HG02588 (cell line): ENCODE results near the gene CCSER1.
"Not testable (repeated sequence)": the region's sequence is repeated elsewhere in the genome, so short reads cannot be mapped to it uniquely, and the experiment has no call there.

Experiments used
- ATAC-seq: cut with Tn5 transposase; IDR thresholded peaks from one replicate; pipeline ENCODE4 v1.9.1; 2021; ENCODE audit warnings: mild to moderate bottlenecking, moderate library complexity; ENCODE audit not compliant: unreplicated experiment

Gene CCSER1

GRCh38 chr4:91226867-91227266, 1099.7 kb downstream of the CCSER1 start:
- no peak for ATAC-seq

GRCh38 chr4:91228659-91229058, 1101.5 kb downstream of the CCSER1 start:
- ATAC-seq: no peak

- ATAC-seq: no peak
These were observed 1106.0 kb downstream of the CCSER1 start for GRCh38 chr4:91233164-91233563.

- ATAC-seq: no peak
These were observed 1115.9 kb downstream of the CCSER1 start for GRCh38 chr4:91243132-91243531.

- no peak for ATAC-seq
These were observed 1128.8 kb downstream of the CCSER1 start for GRCh38 chr4:91256043-91256442.

GRCh38 chr4:91256751-91257150, 1129.6 kb downstream of the CCSER1 start:
- no peak for ATAC-seq

GRCh38 chr4:91257721-91258120, 1130.5 kb downstream of the CCSER1 start:
- ATAC-seq: no peak

- ATAC-seq: no peak
These were observed 1131.1 kb downstream of the CCSER1 start for GRCh38 chr4:91258326-91258725.

GRCh38 chr4:91267543-91267942, 1140.3 kb downstream of the CCSER1 start:
- ATAC-seq: no peak

GRCh38 chr4:91268481-91268880, 1141.3 kb downstream of the CCSER1 start:
- not testable (repeated sequence) for ATAC-seq

DNA sequence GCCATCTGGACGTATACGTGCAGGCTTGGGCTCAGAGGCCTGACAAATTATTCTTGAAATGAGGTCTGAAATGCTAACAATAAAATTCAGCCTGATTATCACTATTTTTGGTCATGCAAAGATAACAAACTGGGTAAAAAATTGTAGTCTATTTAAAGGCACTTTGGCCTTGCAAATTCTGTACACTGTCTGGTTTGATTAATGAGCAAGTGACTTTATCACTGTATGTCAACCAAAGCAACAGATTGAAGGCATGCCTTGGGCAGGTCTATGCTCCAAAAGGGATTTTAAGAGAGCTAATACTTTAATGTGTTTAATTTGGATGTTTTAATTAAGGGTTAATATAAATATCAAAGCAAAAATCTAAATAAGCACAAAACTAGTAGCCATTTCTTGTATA, 1141.7 kb downstream of the CCSER1 start:
- ATAC-seq: no peak

DNA sequence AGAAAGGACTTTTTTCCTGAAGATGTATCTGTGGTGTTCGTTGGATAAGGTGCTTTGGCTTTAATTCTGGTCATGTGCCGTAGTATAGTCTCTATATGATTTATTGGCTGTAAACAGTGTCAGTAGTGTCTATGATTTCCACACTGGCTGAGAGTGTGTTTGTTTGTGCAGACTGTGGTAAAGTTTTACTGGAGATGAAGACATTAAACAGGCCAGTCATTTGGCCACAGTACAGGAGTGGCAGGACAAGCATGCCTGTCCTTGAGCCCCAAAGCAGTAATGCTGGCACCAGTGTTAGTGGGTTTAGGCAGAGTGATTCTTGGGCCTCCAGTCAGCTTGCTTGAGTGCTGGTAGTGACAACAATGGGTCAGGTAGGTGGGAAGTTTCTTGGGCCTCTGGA, 1152.7 kb downstream of the CCSER1 start:
- ATAC-seq: no peak

GRCh38 chr4:91280551-91281290, 1153.5 kb downstream of the CCSER1 start:
- ATAC-seq: no peak

GRCh38 chr4:91282217-91282616, 1155.0 kb downstream of the CCSER1 start:
- no peak for ATAC-seq

GRCh38 chr4:91283726-91284230, 1156.6 kb downstream of the CCSER1 start:
- ATAC-seq: no peak

- ATAC-seq: no peak
These were observed 1157.3 kb downstream of the CCSER1 start for GRCh38 chr4:91284480-91284879.

DNA sequence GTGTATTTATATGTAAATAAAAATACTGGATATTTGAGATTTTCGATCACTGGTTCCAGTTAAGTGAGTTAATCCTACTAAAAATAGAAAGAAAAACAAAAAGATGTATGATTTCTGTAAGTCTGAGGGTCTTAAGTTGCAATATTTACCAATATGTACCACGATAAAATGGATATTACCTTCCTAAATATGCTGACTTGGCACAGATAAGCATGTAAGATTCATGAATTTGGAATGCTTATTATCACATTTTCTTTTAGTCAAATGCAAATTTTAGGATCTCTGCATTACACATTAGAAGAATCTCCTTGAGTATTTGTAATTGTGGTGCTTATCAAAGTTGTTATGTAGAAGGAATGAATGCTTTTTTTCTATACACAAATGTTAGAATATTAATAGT, 1158.3 kb downstream of the CCSER1 start:
- no peak for ATAC-seq

- no peak for ATAC-seq
These were observed 1161.6 kb downstream of the CCSER1 start for GRCh38 chr4:91288702-91289311.

- no peak for ATAC-seq
These were observed 1171.0 kb downstream of the CCSER1 start for GRCh38 chr4:91298156-91298700.

DNA sequence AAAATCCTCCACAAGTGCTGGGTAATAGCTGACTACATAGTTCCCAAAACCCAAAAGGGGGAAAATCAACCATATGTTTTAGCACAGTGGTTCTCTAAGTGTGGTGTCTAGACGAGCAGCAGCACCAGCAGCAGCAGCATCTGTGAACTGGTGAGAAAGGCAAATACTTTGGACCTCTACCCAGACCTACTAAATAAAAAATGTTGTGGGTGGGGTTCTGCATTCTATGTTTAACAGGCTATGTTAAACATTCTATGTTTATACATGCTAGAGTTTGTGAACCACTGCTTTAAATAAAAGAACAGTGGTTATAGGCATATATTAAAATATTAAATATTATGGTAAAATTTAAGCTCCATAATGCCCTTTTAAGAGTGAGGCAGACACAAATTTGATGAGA, 1171.6 kb downstream of the CCSER1 start:
- no peak for ATAC-seq

- ATAC-seq: no peak
These were observed 1174.9 kb downstream of the CCSER1 start for GRCh38 chr4:91302120-91302519.

- no peak for ATAC-seq
These were observed 1177.1 kb downstream of the CCSER1 start for GRCh38 chr4:91304292-91304691.
